ENCODE measurements around the gene DENND1C. TPM values are rescaled to one million over a fixed set of nuclear protein-coding genes. Genes with fewer than 3 reads are reported as not detected.

The DENND1C gene
- polyA plus RNA-seq, 2 of the 4 experiments (the other 2 are of a cell fraction), result 0.30 to 0.32 TPM

DNA sequence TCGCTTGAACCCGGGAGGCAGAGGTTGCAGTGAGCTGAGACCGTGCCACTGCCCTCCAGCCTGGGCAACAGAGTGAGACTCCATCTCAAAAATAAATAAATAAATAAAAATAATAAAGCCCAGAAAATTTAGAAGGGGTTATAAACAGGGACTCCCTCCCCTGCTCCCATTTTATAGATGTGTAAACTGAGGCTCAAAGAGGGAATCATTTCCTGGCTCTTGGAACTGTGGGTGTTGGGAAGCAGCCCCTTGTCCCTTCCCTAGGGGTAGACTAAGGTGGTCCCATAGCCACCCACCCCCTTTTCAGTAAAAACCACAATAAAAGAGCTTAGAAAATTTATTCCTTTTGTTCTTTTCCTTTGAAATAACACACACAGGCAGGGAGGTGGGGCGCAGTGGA, 41.8 kb downstream of the DENND1C start:
- Histone ChIP-seq H3K4me2 (no peak overlapping the region), H3K27ac (no peak overlapping the region), H3K4me3 (no peak overlapping the region), H3K9me3 (no peaks in the 10 kb centered on the region), H3K4me1 (no peaks in the 10 kb centered on the region)
- no peak for FAIRE-seq
- 77% methylated on average over 3 of the region's 4 CpGs for WGBS (ENCODE audit: missing lambda C conversion rate)
- DNase-seq (ENCODE audit: low read depth in 1 of 2, low spot score in 1 of 2), result no peak
- TF ChIP-seq EHF (CRISPR knock-in tag; IDR thresholded peaks at IDR 0.05), result no peak
- no peak for TF ChIP-seq CEBPB (IDR thresholded peaks at IDR 0.05)
- TF ChIP-seq SMC3 (IDR thresholded peaks at IDR 0.05), result no peak
- TF ChIP-seq POLR2AphosphoS2 (conservative IDR thresholded peaks at IDR 0.05; ENCODE audit: low read length), result no peak
- no peak for TF ChIP-seq CHD2 (IDR thresholded peaks at IDR 0.05; ENCODE audit: low read length, partially characterized antibody)
- no peak for TF ChIP-seq RFX5 (IDR thresholded peaks at IDR 0.05)
- no peak for TF ChIP-seq TP53 (CRISPR knock-in tag; IDR thresholded peaks at IDR 0.05)
- TF ChIP-seq, protein P1, sequence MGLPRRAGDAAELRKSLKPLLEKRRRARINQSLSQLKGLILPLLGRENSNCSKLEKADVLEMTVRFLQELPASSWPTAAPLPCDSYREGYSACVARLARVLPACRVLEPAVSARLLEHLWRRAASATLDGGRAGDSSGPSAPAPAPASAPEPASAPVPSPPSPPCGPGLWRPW (IDR thresholded peaks at IDR 0.05), result no peak
- TF ChIP-seq SREBF2 (IDR thresholded peaks at IDR 0.05), result no peak
- TF ChIP-seq RARB (CRISPR knock-in tag; IDR thresholded peaks at IDR 0.05), result no peak
- CTCF ChIA-PET, result interaction anchor here (0.6 kb wide), 1 partner anchor 38 kb away, joined by 4 read pairs; no protein-coding TSS in a partner anchor
- POLR2A ChIA-PET, result no interaction called here
- ATAC-seq, result no peak

DNA sequence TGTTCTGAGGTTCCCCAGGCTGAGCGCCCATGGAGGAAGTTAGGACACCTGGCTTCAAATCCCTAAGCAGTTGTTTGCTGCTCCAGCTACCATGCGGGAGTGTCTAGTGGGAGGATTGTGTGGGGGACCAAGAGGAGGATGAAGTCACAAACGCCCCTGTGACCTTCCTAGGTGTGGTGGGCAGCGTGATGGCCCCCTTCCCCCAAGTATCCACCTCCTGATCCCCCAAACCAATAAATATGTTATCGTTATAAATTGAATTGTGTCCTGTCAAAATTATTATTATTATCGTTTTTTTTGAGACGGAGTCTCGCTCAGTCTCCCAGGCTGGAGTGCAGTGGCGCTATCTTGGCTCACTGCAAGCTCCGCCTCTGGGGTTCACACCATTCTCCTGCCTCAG, 47.9 kb downstream of the DENND1C start, which contains the start of gene SLC25A41:
Gene SLC25A41 (minus strand): TSS at position 101 of the 400 bp plus-strand sequence. CDS start 70 bp downstream, at position 31.
- no peak within 1 kb of the TSS for H3K4me2 ChIP-seq
- H3K27ac ChIP-seq, result no peak within 1 kb of the TSS
- H3K4me1 ChIP-seq, result no peaks in the 10 kb centered on the region
- no peak within 1 kb of the TSS for H3K4me3 ChIP-seq
- no peaks in the 10 kb centered on the region for H3K9me3 ChIP-seq
- FAIRE-seq (no peak), ATAC-seq (no peak), DNase-seq (ENCODE audit: low read depth in 1 of 2, low spot score in 1 of 2) (no peak)
- WGBS (ENCODE audit: missing lambda C conversion rate), result 77% methylated on average over 10 of the region's 10 CpGs
- CTCF ChIA-PET, result interaction anchor here (1.3 to 1.4 kb wide), 2 partner anchors 8 to 16 kb away, joined by 3 to 4 read pairs; no protein-coding TSS in a partner anchor
- POLR2A ChIA-PET, result no interaction called here
- TF ChIP-seq, protein P2, sequence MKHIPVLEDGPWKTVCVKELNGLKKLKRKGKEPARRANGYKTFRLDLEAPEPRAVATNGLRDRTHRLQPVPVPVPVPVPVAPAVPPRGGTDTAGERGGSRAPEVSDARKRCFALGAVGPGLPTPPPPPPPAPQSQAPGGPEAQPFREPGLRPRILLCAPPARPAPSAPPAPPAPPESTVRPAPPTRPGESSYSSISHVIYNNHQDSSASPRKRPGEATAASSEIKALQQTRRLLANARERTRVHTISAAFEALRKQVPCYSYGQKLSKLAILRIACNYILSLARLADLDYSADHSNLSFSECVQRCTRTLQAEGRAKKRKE (CRISPR knock-in tag; IDR thresholded peaks at IDR 0.05; ENCODE audit: low read depth), result no peak
- TF ChIP-seq, protein P3, sequence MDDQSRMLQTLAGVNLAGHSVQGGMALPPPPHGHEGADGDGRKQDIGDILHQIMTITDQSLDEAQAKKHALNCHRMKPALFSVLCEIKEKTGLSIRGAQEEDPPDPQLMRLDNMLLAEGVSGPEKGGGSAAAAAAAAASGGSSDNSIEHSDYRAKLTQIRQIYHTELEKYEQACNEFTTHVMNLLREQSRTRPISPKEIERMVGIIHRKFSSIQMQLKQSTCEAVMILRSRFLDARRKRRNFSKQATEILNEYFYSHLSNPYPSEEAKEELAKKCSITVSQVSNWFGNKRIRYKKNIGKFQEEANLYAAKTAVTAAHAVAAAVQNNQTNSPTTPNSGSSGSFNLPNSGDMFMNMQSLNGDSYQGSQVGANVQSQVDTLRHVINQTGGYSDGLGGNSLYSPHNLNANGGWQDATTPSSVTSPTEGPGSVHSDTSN (IDR thresholded peaks at IDR 0.05), result no peak
- TF ChIP-seq MAFK (IDR thresholded peaks at IDR 0.05; ENCODE audit: partially characterized antibody) (no peak), FOSL2 (IDR thresholded peaks at IDR 0.05) (no peak), FOSL2 (CRISPR knock-in tag; IDR thresholded peaks at IDR 0.05) (no peak), CEBPB (IDR thresholded peaks at IDR 0.05) (no peak), POLR2AphosphoS2 (conservative IDR thresholded peaks at IDR 0.05; ENCODE audit: low read length) (no peak), NPAS2 (CRISPR knock-in tag; IDR thresholded peaks at IDR 0.05; ENCODE audit: borderline replicate concordance) (no peak), NFE2L2 (conservative IDR thresholded peaks at IDR 0.05; ENCODE audit: low read length) (no peak), ZSCAN20 (CRISPR knock-in tag; IDR thresholded peaks at IDR 0.05) (no peak), RARB (CRISPR knock-in tag; IDR thresholded peaks at IDR 0.05) (no peak), RAD21 (conservative IDR thresholded peaks at IDR 0.05 in 1 of 2, IDR thresholded peaks at IDR 0.05 in 1 of 2) (no peak), RFX5 (IDR thresholded peaks at IDR 0.05) (no peak), TFCP2L1 (CRISPR knock-in tag; IDR thresholded peaks at IDR 0.05) (no peak)
- TF ChIP-seq, protein P4, sequence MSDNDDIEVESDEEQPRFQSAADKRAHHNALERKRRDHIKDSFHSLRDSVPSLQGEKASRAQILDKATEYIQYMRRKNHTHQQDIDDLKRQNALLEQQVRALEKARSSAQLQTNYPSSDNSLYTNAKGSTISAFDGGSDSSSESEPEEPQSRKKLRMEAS (IDR thresholded peaks at IDR 0.05), result no peak

DNA sequence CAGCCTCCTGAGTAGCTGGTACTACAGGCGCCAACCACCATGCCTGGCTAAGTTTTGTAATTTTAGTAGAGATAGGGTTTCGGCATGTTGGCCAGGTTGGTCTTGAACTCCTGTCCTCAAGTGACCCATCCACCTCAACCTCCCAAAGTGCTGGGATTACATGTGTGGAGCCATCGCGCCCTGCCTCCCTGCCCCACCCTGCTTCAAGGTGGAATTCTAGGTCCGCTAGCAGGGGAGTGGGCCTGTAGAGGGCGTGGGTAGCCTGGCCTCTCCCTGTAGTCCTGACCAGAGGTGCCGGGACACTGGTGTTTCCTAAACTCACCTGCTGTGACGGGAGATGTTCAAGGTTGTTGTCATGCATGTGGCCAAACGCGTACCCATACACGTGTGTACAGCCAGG, 48.4 kb downstream of the DENND1C start:
- CTCF ChIA-PET, result no interaction called here
- TF ChIP-seq, protein P5, sequence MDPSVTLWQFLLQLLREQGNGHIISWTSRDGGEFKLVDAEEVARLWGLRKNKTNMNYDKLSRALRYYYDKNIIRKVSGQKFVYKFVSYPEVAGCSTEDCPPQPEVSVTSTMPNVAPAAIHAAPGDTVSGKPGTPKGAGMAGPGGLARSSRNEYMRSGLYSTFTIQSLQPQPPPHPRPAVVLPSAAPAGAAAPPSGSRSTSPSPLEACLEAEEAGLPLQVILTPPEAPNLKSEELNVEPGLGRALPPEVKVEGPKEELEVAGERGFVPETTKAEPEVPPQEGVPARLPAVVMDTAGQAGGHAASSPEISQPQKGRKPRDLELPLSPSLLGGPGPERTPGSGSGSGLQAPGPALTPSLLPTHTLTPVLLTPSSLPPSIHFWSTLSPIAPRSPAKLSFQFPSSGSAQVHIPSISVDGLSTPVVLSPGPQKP (IDR thresholded peaks at IDR 0.05; ENCODE audit: low read depth, low read length), result no peak
- TF ChIP-seq ESRRA (IDR thresholded peaks at IDR 0.05; ENCODE audit: borderline replicate concordance, low read length) (no peak), SREBF2 (IDR thresholded peaks at IDR 0.05) (no peak), NR3C1 (IDR thresholded peaks at IDR 0.05) (no peak), HOXB13 (CRISPR knock-in tag; IDR thresholded peaks at IDR 0.05; ENCODE audit: low read depth) (no peak)
- TF ChIP-seq, protein P6, sequence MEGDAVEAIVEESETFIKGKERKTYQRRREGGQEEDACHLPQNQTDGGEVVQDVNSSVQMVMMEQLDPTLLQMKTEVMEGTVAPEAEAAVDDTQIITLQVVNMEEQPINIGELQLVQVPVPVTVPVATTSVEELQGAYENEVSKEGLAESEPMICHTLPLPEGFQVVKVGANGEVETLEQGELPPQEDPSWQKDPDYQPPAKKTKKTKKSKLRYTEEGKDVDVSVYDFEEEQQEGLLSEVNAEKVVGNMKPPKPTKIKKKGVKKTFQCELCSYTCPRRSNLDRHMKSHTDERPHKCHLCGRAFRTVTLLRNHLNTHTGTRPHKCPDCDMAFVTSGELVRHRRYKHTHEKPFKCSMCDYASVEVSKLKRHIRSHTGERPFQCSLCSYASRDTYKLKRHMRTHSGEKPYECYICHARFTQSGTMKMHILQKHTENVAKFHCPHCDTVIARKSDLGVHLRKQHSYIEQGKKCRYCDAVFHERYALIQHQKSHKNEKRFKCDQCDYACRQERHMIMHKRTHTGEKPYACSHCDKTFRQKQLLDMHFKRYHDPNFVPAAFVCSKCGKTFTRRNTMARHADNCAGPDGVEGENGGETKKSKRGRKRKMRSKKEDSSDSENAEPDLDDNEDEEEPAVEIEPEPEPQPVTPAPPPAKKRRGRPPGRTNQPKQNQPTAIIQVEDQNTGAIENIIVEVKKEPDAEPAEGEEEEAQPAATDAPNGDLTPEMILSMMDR (IDR thresholded peaks at IDR 0.05), result no peak
- H3K4me2 ChIP-seq, result no peak overlapping the region
- DNase-seq (ENCODE audit: low read depth in 1 of 2, low spot score in 1 of 2), result no peak
- no peak overlapping the region for H3K4me3 ChIP-seq
- 96% methylated on average over 4 of the region's 11 CpGs for WGBS (ENCODE audit: missing lambda C conversion rate)
- no peak for ATAC-seq
- FAIRE-seq, result no peak
- H3K27ac ChIP-seq, result no peak overlapping the region
- POLR2A ChIA-PET, result no interaction called here
- H3K4me1 ChIP-seq, result no peaks in the 10 kb centered on the region
- no peaks in the 10 kb centered on the region for H3K9me3 ChIP-seq

Measured in A549 (cell line).